C4-2B (cell line): ENCODE measurements around the gene CABLES2.

Source experiments
- CTCF ChIP-seq: fragments of 450-650 bp; conservative IDR thresholded peaks from 2 replicates; pipeline ENCODE4 v1.5.1; 2017; ENCODE audit warnings: mild to moderate bottlenecking
- ZFX ChIP-seq: fragments of 450-650 bp; IDR thresholded peaks from 2 replicates; pipeline ENCODE4 v1.6.1; 2017

DNA sequence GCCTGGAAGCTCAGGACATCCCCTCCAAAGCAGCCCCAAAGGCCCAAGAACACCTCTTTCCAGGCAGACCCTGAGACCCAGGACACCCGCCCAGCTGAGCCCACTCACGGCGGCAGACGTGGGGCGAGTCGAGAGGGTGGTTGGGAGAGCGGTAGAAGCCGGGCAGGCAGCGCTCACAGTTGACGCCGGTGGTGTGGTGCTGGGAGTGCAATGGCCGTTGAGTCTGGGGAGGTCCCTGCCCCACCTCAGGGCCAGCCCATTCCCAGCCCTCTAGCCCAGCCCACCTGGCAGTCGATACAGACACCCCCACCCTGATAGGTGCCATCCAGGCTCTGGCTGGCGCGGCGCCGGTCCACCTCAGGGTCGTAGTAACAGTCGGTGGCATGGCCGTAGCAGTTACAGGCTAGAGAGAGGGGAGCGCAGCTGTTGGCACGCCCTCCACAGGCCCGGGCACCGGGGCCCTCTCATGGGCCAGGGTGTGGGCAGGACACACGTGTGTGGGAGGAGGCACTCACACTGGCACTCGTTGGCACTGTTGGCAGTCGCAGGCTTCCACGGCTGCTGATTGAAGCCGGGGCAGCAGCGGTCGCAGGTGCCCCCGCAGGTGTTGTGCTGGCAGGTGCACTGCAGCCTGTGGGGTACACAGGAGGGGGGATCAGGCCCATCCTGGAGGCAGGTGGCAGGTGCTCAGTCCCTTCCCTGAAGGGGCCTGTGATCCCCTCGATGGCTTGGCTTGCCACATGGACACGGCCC, 60.5 kb downstream of the CABLES2 start:
- TF ChIP-seq CTCF: no peak
- TF ChIP-seq ZFX: no peak
